Stimulated activated effector memory CD8-positive, alpha-beta T cell treated with anti-CD3 and anti-CD28 coated beads, Interleukin-12 subunit alpha, Interleukin-12 subunit beta, amount 100 ng/mL, for 72 hours (primary cell): Measurements from ENCODE around the gene RBM4B.

Source experiments
- ATAC-seq: fragments of 150-1000 bp; cut with Tn5 transposase; 2 replicates; pipeline ENCODE4 v1.10.0; 2021
- DNase-seq, 2 donors: peaks; one replicate each; pipeline ENCODE4 v3.0.0; 2021 to 2022; ENCODE audit warnings: low spot score in 2 of 2
- H3K27ac Mint-ChIP-seq: one replicate; pipeline ENCODE4 v1.8.0; 2022; ENCODE audit warnings: mild to moderate bottlenecking, mixed read lengths
- H3K36me3 Mint-ChIP-seq: one replicate; pipeline ENCODE4 v1.8.0; 2022; ENCODE audit warnings: mild to moderate bottlenecking, mixed read lengths
- H3K4me1 Mint-ChIP-seq: one replicate; pipeline ENCODE4 v1.8.0; 2022; ENCODE audit warnings: mixed read lengths
- H3K4me3 Mint-ChIP-seq: one replicate; pipeline ENCODE4 v1.8.0; 2022; ENCODE audit warnings: mild to moderate bottlenecking, mixed read lengths
- H3K9me3 Mint-ChIP-seq: one replicate; pipeline ENCODE4 v1.8.0; 2022; ENCODE audit warnings: mixed read lengths

Gene RBM4B

GRCh38 chr11:66715346-66716085 is 37.8 kb upstream of the RBM4B start:
- H3K4me3 Mint-ChIP-seq: no peak overlapping the region
- no peak overlapping the region for H3K27ac Mint-ChIP-seq
- H3K9me3 Mint-ChIP-seq: no peaks in the 10 kb centered on the region
- ATAC-seq (no peak), DNase-seq (no peak)
- H3K36me3 Mint-ChIP-seq: peaks cover 6% of the 10 kb centered on the region
- H3K4me1 Mint-ChIP-seq: peaks cover 14% of the 10 kb centered on the region

DNA sequence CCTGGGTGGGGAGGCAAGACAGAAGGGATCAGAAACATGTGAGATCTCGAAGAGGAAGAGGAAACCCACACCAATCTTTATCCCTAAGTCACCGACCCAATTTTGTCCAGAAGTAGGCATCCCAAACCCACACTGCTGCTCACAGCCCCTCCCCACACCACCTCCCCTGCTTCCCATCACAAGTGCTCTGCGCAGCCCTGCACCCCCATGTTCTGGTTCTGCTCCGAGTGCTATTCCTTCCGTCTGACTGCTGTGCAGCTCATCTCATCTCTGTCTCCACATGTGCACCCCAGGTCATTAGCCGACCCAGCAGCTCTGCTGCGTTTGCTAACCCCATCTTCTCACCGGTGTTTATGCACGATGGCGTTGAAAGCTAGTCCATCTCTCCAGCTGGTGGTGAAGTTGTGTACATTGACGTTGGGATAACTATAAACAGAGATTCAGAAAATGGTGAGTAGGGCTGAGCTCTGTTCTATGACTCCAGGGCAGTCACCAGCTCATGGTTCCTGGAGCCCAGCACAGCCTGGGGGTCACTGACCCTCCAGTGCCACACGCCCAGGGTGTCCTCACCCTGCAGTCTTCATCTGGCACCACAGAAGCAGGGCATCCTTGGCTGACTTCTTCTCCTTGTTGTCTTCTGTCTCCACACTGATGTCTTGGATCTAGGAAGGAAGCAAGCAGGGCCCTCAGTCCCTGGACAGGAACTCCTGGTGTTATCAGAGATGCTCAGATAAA is 36.2 kb upstream of the RBM4B start:
- H3K9me3 Mint-ChIP-seq: no peaks in the 10 kb centered on the region
- ATAC-seq: no peak
- no peaks in the 10 kb centered on the region for H3K4me1 Mint-ChIP-seq
- no peak for DNase-seq
- H3K36me3 Mint-ChIP-seq: no peaks in the 10 kb centered on the region
- H3K27ac Mint-ChIP-seq: peak overlapping the region; percentile 55
- H3K4me3 Mint-ChIP-seq: no peak overlapping the region

- ATAC-seq: no peak
- H3K36me3 Mint-ChIP-seq: no peaks in the 10 kb centered on the region
- H3K4me1 Mint-ChIP-seq: no peaks in the 10 kb centered on the region
- no peak overlapping the region for H3K4me3 Mint-ChIP-seq
- no peak for DNase-seq
- H3K9me3 Mint-ChIP-seq: no peaks in the 10 kb centered on the region
- no peak overlapping the region for H3K27ac Mint-ChIP-seq
These were observed 32.8 kb upstream of the RBM4B start for GRCh38 chr11:66710384-66710930.

- DNase-seq: no peak
- H3K4me3 Mint-ChIP-seq: no peak overlapping the region
- no peak for ATAC-seq
These were observed 31.0 kb upstream of the RBM4B start for GRCh38 chr11:66708701-66709100.

DNA sequence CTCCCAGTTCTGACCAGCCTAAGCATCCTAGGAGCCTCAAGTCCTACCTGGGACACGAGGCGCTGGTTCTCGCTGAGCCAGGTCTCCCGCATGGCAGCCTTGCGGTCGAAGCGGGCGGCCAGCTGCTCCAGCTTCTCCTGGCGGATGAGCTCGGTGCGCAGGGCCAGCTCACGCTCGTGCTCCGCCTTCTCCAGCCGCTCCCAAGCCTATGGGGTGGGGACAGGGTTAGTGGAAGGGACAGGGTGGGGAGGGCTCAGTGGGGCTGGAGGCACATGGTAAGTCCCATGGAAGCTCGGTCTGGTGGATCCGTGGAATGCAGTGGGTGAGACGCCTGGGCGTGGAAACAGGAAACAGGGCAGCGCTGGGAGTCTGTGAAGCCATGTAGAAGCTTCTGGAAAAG is 30.4 kb upstream of the RBM4B start:
- DNase-seq (no peak), ATAC-seq (no peak)
- no peaks in the 10 kb centered on the region for H3K9me3 Mint-ChIP-seq
- H3K4me1 Mint-ChIP-seq: no peaks in the 10 kb centered on the region
- H3K36me3 Mint-ChIP-seq: no peaks in the 10 kb centered on the region
- no peak overlapping the region for H3K4me3 Mint-ChIP-seq
- H3K27ac Mint-ChIP-seq: no peak overlapping the region

More at GRCh38 chr11:66708701-66709100, 31.0 kb upstream of the RBM4B start:
- no peak overlapping the region for H3K27ac Mint-ChIP-seq
- H3K4me1 Mint-ChIP-seq: no peaks in the 10 kb centered on the region
- H3K9me3 Mint-ChIP-seq: no peaks in the 10 kb centered on the region
- no peaks in the 10 kb centered on the region for H3K36me3 Mint-ChIP-seq

- H3K27ac Mint-ChIP-seq: no peak overlapping the region
- ATAC-seq (no peak), DNase-seq (no peak)
- H3K36me3 Mint-ChIP-seq: no peaks in the 10 kb centered on the region
- no peak overlapping the region for H3K4me3 Mint-ChIP-seq
- no peaks in the 10 kb centered on the region for H3K4me1 Mint-ChIP-seq
- H3K9me3 Mint-ChIP-seq: no peaks in the 10 kb centered on the region
These were observed 29.8 kb upstream of the RBM4B start for GRCh38 chr11:66707486-66707885.

- no peaks in the 10 kb centered on the region for H3K9me3 Mint-ChIP-seq
- ATAC-seq (no peak), DNase-seq (no peak)
- H3K27ac Mint-ChIP-seq: no peak overlapping the region
- no peaks in the 10 kb centered on the region for H3K36me3 Mint-ChIP-seq
- H3K4me1 Mint-ChIP-seq: no peaks in the 10 kb centered on the region
- H3K4me3 Mint-ChIP-seq: no peak overlapping the region
These were observed 29.3 kb upstream of the RBM4B start for GRCh38 chr11:66706989-66707388.

GRCh38 chr11:66705587-66706335 is 28.1 kb upstream of the RBM4B start:
- ATAC-seq: no peak
- no peaks in the 10 kb centered on the region for H3K9me3 Mint-ChIP-seq
- H3K27ac Mint-ChIP-seq: no peak overlapping the region
- DNase-seq: no peak
- H3K36me3 Mint-ChIP-seq: no peaks in the 10 kb centered on the region
- H3K4me3 Mint-ChIP-seq: no peak overlapping the region
- no peaks in the 10 kb centered on the region for H3K4me1 Mint-ChIP-seq

GRCh38 chr11:66704659-66705360 is 27.1 kb upstream of the RBM4B start:
- Mint-ChIP-seq H3K9me3 (no peaks in the 10 kb centered on the region), H3K4me3 (no peak overlapping the region), H3K36me3 (no peaks in the 10 kb centered on the region), H3K27ac (no peak overlapping the region), H3K4me1 (no peaks in the 10 kb centered on the region)
- ATAC-seq: peak; percentile 39
- DNase-seq: no peak

DNA sequence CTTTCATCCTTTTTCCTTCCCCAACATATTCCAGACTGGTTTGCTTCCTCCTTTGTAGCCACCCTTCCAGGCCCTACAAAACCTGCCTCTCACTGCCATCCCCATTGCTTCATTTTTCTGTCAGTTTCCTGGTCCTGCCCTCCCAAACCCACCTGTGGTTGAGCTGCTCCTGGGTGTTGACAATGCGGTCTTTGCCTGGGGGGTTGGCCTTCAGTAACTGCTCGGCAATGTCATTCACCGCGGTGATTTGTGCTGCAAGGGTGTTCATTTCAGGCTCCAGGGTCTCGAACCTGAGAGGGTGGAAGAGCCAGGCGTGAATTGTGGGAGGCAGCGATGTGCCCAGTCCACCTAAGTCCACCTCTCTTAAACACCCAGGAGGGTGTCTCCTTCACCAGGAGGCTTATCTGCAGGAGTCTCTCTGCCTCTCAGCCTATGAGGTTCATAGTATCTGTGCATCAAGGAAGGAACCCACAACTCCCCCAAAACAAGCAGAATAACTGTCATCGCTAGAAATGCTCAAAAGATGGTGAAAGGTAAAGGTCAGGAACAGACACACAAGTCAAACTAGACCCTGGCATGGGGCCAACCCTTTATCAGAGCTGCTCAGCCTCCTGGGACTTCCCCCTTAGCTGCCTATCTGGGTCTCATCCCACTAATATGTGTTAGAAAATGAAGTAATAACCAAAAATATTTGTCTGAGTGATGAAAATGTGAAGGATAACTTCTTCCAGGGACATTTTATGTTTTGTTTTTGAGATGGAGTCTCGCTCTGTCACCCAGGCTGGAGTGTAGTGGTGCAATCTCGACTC is 23.9 kb upstream of the RBM4B start:
- Mint-ChIP-seq H3K27ac (no peak overlapping the region), H3K9me3 (no peaks in the 10 kb centered on the region), H3K4me3 (no peak overlapping the region), H3K4me1 (no peaks in the 10 kb centered on the region), H3K36me3 (no peaks in the 10 kb centered on the region)
- no peak for ATAC-seq
- DNase-seq: no peak

- Mint-ChIP-seq H3K4me3 (no peak overlapping the region), H3K9me3 (no peaks in the 10 kb centered on the region), H3K4me1 (no peaks in the 10 kb centered on the region), H3K27ac (no peak overlapping the region), H3K36me3 (no peaks in the 10 kb centered on the region)
- ATAC-seq (no peak), DNase-seq (no peak)
These were observed 23.1 kb upstream of the RBM4B start for GRCh38 chr11:66700742-66701141.

GRCh38 chr11:66700337-66700736 is 22.6 kb upstream of the RBM4B start:
- no peaks in the 10 kb centered on the region for H3K9me3 Mint-ChIP-seq
- DNase-seq (no peak), ATAC-seq (no peak)
- no peak overlapping the region for H3K4me3 Mint-ChIP-seq
- H3K36me3 Mint-ChIP-seq: no peaks in the 10 kb centered on the region
- H3K27ac Mint-ChIP-seq: no peak overlapping the region
- no peaks in the 10 kb centered on the region for H3K4me1 Mint-ChIP-seq

DNA sequence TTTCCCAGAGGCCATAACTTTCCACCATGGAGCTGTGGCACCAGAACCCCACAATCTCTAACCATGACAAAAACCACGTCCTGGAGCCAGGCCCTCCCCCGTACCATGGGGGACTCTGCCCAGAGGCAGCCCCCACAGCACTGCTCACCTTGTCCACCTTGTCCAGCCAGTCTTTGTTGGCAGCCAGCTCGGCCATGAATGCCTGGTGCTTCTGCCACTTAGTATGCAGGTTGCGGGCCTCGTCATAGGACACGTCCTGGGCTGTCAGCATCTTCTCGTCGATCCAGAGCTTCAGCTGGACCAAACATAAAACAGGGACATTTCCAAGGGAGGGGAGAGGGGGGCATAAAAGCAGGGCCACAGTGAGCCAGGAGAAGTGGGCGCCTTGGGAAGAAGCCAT is 20.8 kb upstream of the RBM4B start:
- Mint-ChIP-seq H3K4me3 (no peak overlapping the region), H3K36me3 (no peaks in the 10 kb centered on the region), H3K27ac (no peak overlapping the region), H3K9me3 (no peaks in the 10 kb centered on the region), H3K4me1 (no peaks in the 10 kb centered on the region)
- DNase-seq (no peak), ATAC-seq (no peak)

- Mint-ChIP-seq H3K27ac (no peak overlapping the region), H3K36me3 (no peaks in the 10 kb centered on the region), H3K4me3 (no peak overlapping the region), H3K4me1 (no peaks in the 10 kb centered on the region), H3K9me3 (no peaks in the 10 kb centered on the region)
- ATAC-seq: no peak
- DNase-seq: no peak
These were observed 20.3 kb upstream of the RBM4B start for GRCh38 chr11:66697988-66698387.
